ENCODE results near the gene TWNK.
"Not testable (repeated sequence)": the region's sequence is repeated elsewhere in the genome, so short reads cannot be mapped to it uniquely, and the experiment has no call there.

The TWNK gene

GRCh38 chr10:101030496-101031127, 43.3 kb downstream of the TWNK start:
- Histone ChIP-seq H3K4me1 (peaks cover 12% of the 10 kb centered on the region), H3K36me3 (replicated peaks) (no peaks in the 10 kb centered on the region), H3K27me3 (ENCODE audit: low read depth) (no peaks in the 10 kb centered on the region), H3K9me3 (no peaks in the 10 kb centered on the region), H3K4me3 (peak overlapping the region; percentile 58)
- in situ Hi-C loops (cut with MboI; ENCODE audit: low sequenced_read_pairs), result no loop called here
- no peak for DNase-seq (ENCODE audit: low spot score in 2 of 2)

DNA sequence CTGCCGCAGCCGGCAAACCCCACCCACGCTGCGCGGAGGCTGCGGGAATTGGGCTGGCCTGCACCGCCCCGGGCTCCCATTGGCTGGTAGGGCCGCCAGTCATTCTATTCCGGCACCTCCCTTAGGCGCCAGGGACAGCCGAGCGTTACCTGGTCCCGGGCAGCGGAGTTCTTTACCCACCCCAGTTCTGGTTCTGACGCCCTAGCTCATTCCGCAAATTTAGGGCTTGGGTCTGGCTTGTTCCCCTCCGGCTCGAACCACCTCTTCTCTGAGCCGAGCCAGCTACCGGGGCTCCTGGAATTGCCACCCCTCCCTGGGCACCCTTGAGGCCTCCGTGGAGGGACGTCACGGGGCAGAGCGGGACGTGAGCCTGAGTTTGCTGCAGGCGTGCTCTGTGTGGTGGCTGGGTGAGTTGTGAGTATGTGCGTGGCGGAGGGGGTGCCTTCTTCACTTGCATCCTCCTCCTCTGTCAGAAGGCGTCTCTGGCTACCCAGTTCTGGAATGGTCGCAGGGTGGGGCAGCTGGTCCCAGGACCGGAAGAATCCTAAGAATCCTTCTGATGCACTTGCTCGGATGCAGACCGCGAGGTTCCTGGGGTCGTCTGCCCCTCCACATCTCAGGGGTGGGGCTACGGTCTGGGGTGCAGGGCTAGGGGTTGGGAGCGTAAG, 43.9 kb downstream of the TWNK start, which contains the start of the genes PDZD7 and SFXN3:
PDZD7 (minus strand) TSS at position 2 of the 668 bp plus-strand sequence. CDS start 910 bp downstream, outside the sequence.
SFXN3 (plus strand) TSS at position 107 of the 668 bp plus-strand sequence. CDS start 3,461 bp downstream, outside the sequence.
- DNase-seq (ENCODE audit: low spot score in 2 of 2), result peak; percentile 88 to 98
- Histone ChIP-seq H3K4me3 (peak within 1 kb of the TSS; percentile 58), H3K27me3 (ENCODE audit: low read depth) (no peaks in the 10 kb centered on the region), H3K9me3 (no peaks in the 10 kb centered on the region), H3K36me3 (replicated peaks) (no peaks in the 10 kb centered on the region; the same call in 1 of the 2 replicates), H3K4me1 (peaks cover 12% of the 10 kb centered on the region)
- in situ Hi-C loops (cut with MboI; ENCODE audit: low sequenced_read_pairs), result no loop called here

DNA sequence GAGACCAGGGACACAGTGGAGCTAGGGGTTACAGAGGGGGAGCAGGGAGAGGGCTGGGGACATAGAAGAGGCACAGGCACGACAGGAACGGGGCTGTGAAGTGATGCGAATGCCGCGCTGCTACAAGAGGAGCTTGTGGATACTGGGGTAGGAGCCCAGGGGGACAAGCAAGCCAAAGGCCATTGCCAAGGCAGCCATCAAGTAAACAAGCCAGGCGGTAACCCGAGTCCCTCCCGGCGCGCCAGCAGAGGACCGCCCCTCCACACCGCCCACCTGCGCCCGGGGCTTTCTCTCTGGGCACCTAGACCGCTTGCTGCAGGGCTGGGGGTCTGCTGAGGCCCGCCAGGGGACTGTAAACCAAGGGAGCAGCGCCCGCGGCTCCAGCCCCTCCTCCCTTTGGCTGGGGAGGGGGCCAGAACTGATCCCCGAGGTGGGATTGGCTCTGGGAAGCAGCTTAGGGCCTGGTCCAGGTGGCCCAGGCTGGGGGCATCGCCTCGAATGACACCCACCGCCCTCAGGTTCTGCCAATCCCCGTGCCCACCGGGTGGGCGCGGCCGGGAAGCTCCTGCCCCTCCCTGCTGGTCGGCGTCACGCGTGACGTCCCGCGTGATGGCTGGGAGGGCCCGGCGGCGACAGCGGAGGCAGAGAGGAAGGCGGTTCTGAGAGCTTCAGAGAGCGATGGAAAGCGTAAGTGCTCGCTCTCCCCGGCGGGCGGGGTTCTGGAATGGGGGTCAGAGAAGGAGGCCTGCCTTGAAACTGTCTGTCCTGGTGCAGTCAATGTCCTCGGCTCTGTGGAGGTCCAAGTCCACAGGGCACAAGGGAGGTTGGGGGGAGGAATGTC, 44.7 kb downstream of the TWNK start:
- in situ Hi-C loops (cut with MboI; ENCODE audit: low sequenced_read_pairs), result no loop called here
- H3K27me3 ChIP-seq (ENCODE audit: low read depth), result no peaks in the 10 kb centered on the region
- H3K4me3 ChIP-seq, result peak overlapping the region; percentile 58
- H3K36me3 ChIP-seq (replicated peaks), result no peaks in the 10 kb centered on the region; the same call in none of the 2 replicates
- DNase-seq (ENCODE audit: low spot score in 2 of 2), result peak in 1 of 2 experiments; percentile 70
- no peaks in the 10 kb centered on the region for H3K9me3 ChIP-seq
- H3K4me1 ChIP-seq, result peaks cover 12% of the 10 kb centered on the region

DNA sequence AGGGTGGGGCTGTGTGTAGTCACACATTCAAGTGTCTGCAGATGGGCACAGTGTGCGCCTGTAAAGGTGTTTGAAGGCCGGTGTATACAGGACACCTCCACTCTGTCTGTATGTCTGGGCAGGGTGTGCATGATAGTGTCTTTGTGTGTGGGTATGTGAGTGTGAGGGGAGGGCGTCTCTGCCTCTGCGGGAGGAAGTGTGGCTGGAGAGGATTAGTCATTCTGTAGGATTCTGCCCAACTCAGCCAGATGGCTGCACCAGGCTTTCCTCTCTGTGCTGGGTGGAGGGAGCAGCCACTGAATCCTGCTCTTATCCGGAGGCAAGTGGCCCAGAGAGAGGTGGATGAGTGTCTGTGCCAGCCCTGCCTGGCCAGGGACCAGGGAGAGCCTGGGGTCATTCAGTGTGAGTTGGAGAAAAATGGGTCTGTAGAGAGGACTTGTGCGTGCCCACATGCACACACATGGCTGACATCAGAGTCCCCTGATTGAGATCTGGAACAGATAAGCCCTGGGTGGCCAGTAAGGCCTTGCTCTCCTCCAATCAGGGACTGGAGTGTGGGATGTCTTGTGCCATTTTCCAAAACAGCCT, 45.4 kb downstream of the TWNK start:
- in situ Hi-C loops (cut with MboI; ENCODE audit: low sequenced_read_pairs), result no loop called here
- Histone ChIP-seq H3K4me3 (peak overlapping the region; percentile 58), H3K9me3 (no peaks in the 10 kb centered on the region), H3K4me1 (peaks cover 12% of the 10 kb centered on the region), H3K36me3 (replicated peaks) (no peaks in the 10 kb centered on the region; the same call in none of the 2 replicates), H3K27me3 (ENCODE audit: low read depth) (no peaks in the 10 kb centered on the region)
- DNase-seq (ENCODE audit: low spot score in 2 of 2), result peak in 1 of 2 experiments; percentile 50

DNA sequence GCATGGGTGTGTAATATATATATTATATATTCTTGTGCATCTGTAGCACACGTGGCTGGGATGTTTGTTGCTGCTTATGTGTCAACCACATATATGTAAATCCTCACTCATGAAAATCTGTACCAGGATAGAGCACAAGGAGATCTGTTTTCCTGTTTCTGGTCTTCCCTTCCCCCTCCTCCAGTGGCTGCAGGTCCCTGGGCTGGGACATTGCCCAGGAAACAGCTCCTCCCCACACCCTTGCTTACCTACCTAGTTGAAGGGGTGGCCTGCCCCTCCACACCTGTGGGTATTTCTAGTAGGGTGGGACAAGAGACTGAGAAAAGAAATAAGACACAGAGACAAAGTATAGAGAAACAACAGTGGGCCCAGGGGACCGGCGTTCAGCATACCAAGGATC, 45.9 kb downstream of the TWNK start:
- H3K4me3 ChIP-seq, result no peak overlapping the region

DNA sequence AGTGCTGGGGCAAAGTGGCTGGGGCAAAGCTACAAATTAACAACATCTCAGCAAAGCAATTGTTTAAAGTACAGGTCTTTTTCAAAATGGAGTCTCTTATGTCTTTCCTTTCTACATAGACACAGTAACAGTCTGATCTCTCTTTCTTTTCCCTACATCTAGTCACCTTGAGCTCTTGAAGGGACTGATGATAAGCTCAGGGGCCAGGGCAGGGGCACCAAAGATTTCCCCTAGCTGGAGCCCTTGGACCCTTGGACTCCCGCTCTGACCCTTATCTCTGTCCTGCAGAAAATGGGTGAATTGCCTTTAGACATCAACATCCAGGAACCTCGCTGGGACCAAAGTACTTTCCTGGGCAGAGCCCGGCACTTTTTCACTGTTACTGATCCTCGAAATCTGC, 47.1 kb downstream of the TWNK start:
- H3K9me3 ChIP-seq; H3K27me3 ChIP-seq (ENCODE audit: low read depth); DNase-seq (ENCODE audit: low spot score in 2 of 2); in situ Hi-C loops (cut with MboI; ENCODE audit: low sequenced_read_pairs); H3K4me3 ChIP-seq; H3K36me3 ChIP-seq (replicated peaks): not testable (repeated sequence)
- peaks cover 12% of the 10 kb centered on the region for H3K4me1 ChIP-seq

More for the DNA sequence above, 45.9 kb downstream of the TWNK start:
- H3K36me3 ChIP-seq (replicated peaks), result no peaks in the 10 kb centered on the region; the same call in none of the 2 replicates
- no peaks in the 10 kb centered on the region for H3K9me3 ChIP-seq
- H3K27me3 ChIP-seq (ENCODE audit: low read depth), result no peaks in the 10 kb centered on the region
- in situ Hi-C loops (cut with MboI; ENCODE audit: low sequenced_read_pairs), result no loop called here
- H3K4me1 ChIP-seq, result peaks cover 12% of the 10 kb centered on the region
- no peak for DNase-seq (ENCODE audit: low spot score in 2 of 2)

DNA sequence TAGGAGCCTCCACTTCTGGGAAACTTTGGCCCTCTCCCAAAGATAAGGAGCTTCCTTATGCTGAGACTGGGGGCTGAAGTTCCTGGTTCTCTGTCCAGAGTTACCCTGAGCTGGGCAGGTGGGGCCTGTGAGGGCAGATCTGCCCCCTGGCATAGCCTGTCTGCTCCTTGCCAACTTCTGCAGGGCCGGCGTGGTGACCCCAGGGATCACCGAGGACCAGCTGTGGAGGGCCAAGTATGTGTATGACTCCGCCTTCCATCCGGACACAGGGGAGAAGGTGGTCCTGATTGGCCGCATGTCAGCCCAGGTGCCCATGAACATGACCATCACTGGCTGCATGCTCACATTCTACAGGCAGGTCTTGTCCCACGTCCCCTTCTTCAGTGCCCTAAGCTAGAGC, 48.0 kb downstream of the TWNK start:
- no peaks in the 10 kb centered on the region; the same call in none of the 2 replicates for H3K36me3 ChIP-seq (replicated peaks)
- no peak overlapping the region for H3K4me3 ChIP-seq
- DNase-seq (ENCODE audit: low spot score in 2 of 2), result no peak
- no peaks in the 10 kb centered on the region for H3K27me3 ChIP-seq (ENCODE audit: low read depth)
- peaks cover 12% of the 10 kb centered on the region for H3K4me1 ChIP-seq
- in situ Hi-C loops (cut with MboI; ENCODE audit: low sequenced_read_pairs), result no loop called here
- no peaks in the 10 kb centered on the region for H3K9me3 ChIP-seq

- no peaks in the 10 kb centered on the region for H3K27me3 ChIP-seq (ENCODE audit: low read depth)
- in situ Hi-C loops (cut with MboI; ENCODE audit: low sequenced_read_pairs), result no loop called here
Measured at GRCh38 chr10:101035916-101036702, 48.8 kb downstream of the TWNK start.

GRCh38 chr10:101036726-101037125, 49.4 kb downstream of the TWNK start:
- in situ Hi-C loops (cut with MboI; ENCODE audit: low sequenced_read_pairs), result no loop called here
- Histone ChIP-seq H3K36me3 (replicated peaks) (no peaks in the 10 kb centered on the region; the same call in none of the 2 replicates), H3K27me3 (ENCODE audit: low read depth) (no peaks in the 10 kb centered on the region), H3K4me3 (no peak overlapping the region), H3K9me3 (no peaks in the 10 kb centered on the region), H3K4me1 (peaks cover 9% of the 10 kb centered on the region)
- no peak for DNase-seq (ENCODE audit: low spot score in 2 of 2)

More at GRCh38 chr10:101035916-101036702, 48.8 kb downstream of the TWNK start:
- Histone ChIP-seq H3K4me3 (no peak overlapping the region), H3K9me3 (no peaks in the 10 kb centered on the region), H3K4me1 (peaks cover 9% of the 10 kb centered on the region), H3K36me3 (replicated peaks) (no peaks in the 10 kb centered on the region; the same call in none of the 2 replicates)
- no peak for DNase-seq (ENCODE audit: low spot score in 2 of 2)

DNA sequence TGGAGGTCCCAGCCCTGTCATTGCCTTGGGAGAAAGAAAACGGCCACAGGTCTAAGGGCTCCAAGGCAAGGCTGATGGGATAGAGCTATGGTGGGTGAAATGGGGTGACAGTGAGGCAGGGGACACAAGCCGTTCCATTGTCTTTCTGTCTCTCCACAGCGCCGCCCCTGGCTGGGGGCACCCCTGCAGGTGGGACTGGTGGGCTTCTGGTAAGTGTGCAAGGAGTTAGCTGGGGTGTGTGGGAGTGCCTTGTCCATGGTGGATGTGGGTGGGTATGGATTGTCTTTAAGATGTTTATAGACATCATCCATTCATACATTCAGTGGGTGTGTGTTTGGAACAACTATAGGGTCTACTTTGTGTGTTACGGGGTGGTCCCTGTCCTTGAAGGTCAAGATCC, 51.1 kb downstream of the TWNK start:
- in situ Hi-C loops (cut with MboI; ENCODE audit: low sequenced_read_pairs), result no loop called here
- no peaks in the 10 kb centered on the region for H3K9me3 ChIP-seq
- H3K27me3 ChIP-seq (ENCODE audit: low read depth), result no peaks in the 10 kb centered on the region
- DNase-seq (ENCODE audit: low spot score in 2 of 2), result no peak
- H3K4me1 ChIP-seq, result peaks cover 10% of the 10 kb centered on the region
- H3K36me3 ChIP-seq (replicated peaks), result no peaks in the 10 kb centered on the region; the same call in none of the 2 replicates
- H3K4me3 ChIP-seq, result no peak overlapping the region

- in situ Hi-C loops (cut with MboI; ENCODE audit: low sequenced_read_pairs), result loop anchor here (5.0 kb wide), 1 partner anchor 92 kb away; the partner anchor contains the start of gene TLX1
- H3K4me1 ChIP-seq, result peaks cover 13% of the 10 kb centered on the region
- H3K9me3 ChIP-seq, result no peaks in the 10 kb centered on the region
- no peak overlapping the region for H3K4me3 ChIP-seq
- DNase-seq (ENCODE audit: low spot score in 2 of 2), result no peak
- no peaks in the 10 kb centered on the region for H3K27me3 ChIP-seq (ENCODE audit: low read depth)
- H3K36me3 ChIP-seq (replicated peaks), result no peaks in the 10 kb centered on the region; the same call in none of the 2 replicates
Measured at GRCh38 chr10:101040061-101040460, 52.7 kb downstream of the TWNK start.

DNA sequence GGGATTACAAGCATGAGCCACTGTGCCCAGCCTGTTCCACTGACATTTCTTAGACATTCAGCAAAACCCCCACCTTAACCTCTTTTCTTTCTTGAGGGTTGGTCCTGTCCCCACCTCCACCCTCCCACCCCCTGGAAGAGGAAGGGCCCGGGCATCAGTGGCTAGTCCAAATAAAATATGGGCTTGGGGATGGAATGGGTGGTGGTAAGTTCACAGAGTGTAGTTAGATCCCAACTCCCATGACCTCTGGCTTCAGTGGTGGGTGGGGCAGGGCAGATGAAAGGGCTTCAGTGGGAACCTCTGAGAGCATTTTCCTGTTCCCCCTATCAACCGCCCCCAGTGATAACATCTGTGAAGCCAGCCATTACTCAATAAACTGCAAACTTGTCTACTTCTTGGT, 53.5 kb downstream of the TWNK start:
- H3K36me3 ChIP-seq (replicated peaks), result no peaks in the 10 kb centered on the region; the same call in none of the 2 replicates
- H3K9me3 ChIP-seq, result no peaks in the 10 kb centered on the region
- H3K27me3 ChIP-seq (ENCODE audit: low read depth), result no peaks in the 10 kb centered on the region
- peaks cover 13% of the 10 kb centered on the region for H3K4me1 ChIP-seq
- in situ Hi-C loops (cut with MboI; ENCODE audit: low sequenced_read_pairs), result loop anchor here (5.0 kb wide), 1 partner anchor 91 kb away; the partner anchor contains the start of gene TLX1
- no peak overlapping the region for H3K4me3 ChIP-seq
- no peak for DNase-seq (ENCODE audit: low spot score in 2 of 2)
